ENCODE results near the gene RAD23A.

The RAD23A gene

GRCh38 chr19:12957389-12957952 lies 11.8 kb downstream of the RAD23A start (continued):
- 0 out of 2 replicates have a peak, but pooled peaks have one; percentile 8 for TF ChIP-seq ZSCAN18 (tag by site-specific recombination; IDR thresholded peaks at IDR 0.05)

- Histone ChIP-seq H3K4me1 (ENCODE audit: control insufficient read depth, insufficient read depth, low read length) (peaks cover 4% of the 10 kb centered on the region), H3K27ac (ENCODE audit: extremely low read depth, low read depth, low read length) (no peak overlapping the region), H3K4me3 (ENCODE audit: low read depth, low read length) (no peak overlapping the region), H3K36me3 (ENCODE audit: control insufficient read depth in 2 of 2, insufficient read depth in 1 of 2, low read length in 2 of 2) (peaks cover 5 to 9% of the 10 kb centered on the region in 2 experiments; a peak in 2 of 3 replicates), H3K9me3 (ENCODE audit: control insufficient read depth, insufficient read depth, low read depth, low read length) (no peaks in the 10 kb centered on the region)
- TF ChIP-seq TRIM28 (IDR thresholded peaks at IDR 0.05; ENCODE audit: borderline replicate concordance, low read length) (no peak), ZNF837 (tag by site-specific recombination; IDR thresholded peaks at IDR 0.05) (no peak), BCL6B (tag by site-specific recombination; IDR thresholded peaks at IDR 0.05) (no peak), ZNF354C (tag by site-specific recombination; IDR thresholded peaks at IDR 0.05; ENCODE audit: borderline replicate concordance, low read depth) (no peak), KLF9 (tag by site-specific recombination; IDR thresholded peaks at IDR 0.05; ENCODE audit: low read depth) (no peak), GLI2 (tag by site-specific recombination; IDR thresholded peaks at IDR 0.05; ENCODE audit: borderline replicate concordance, low read depth) (no peak), ZNF214 (tag by site-specific recombination; IDR thresholded peaks at IDR 0.05; ENCODE audit: borderline replicate concordance) (no peak), ZNF621 (tag by site-specific recombination; IDR thresholded peaks at IDR 0.05) (no peak), KLF10 (tag by site-specific recombination; IDR thresholded peaks at IDR 0.05) (no peak), YY2 (tag by site-specific recombination; IDR thresholded peaks at IDR 0.05) (no peak), WT1 (tag by site-specific recombination; IDR thresholded peaks at IDR 0.05) (no peak), ZBTB1 (tag by site-specific recombination; IDR thresholded peaks at IDR 0.05) (no peak), ZNF202 (tag by site-specific recombination; IDR thresholded peaks at IDR 0.05; ENCODE audit: borderline replicate concordance) (no peak)
- ChIA-PET POLR2A (no interaction called here), CTCF (interaction anchor here (0.7 to 1.6 kb wide), 2 partner anchors 18 to 73 kb away, joined by 3 to 6 read pairs; no protein-coding TSS in a partner anchor)
Measured at GRCh38 chr19:12959481-12959880, 13.8 kb downstream of the RAD23A start.

- Histone ChIP-seq H3K4me3 (ENCODE audit: low read depth, low read length) (peak overlapping the region; percentile 40), H3K27ac (ENCODE audit: extremely low read depth, low read depth, low read length) (peak overlapping the region; percentile 60; the same call in 1 of the 2 replicates)
- TF ChIP-seq ZNF26 (tag by site-specific recombination; IDR thresholded peaks at IDR 0.05) (no peak), PATZ1 (tag by site-specific recombination; IDR thresholded peaks at IDR 0.05) (peak; percentile 97), ZNF121 (tag by site-specific recombination; IDR thresholded peaks at IDR 0.05) (no peak), ZNF510 (tag by site-specific recombination; IDR thresholded peaks at IDR 0.05; ENCODE audit: insufficient replicate concordance) (no peak), KLF1 (tag by site-specific recombination; IDR thresholded peaks at IDR 0.05) (peak; percentile 85), ZNF513 (tag by site-specific recombination; IDR thresholded peaks at IDR 0.05) (no peak), KLF7 (tag by site-specific recombination; IDR thresholded peaks at IDR 0.05; ENCODE audit: borderline replicate concordance) (no peak; the same call in none of the 2 replicates)
Measured at GRCh38 chr19:12965017-12965811, 19.6 kb downstream of the RAD23A start.

More at GRCh38 chr19:12965017-12965811, 19.6 kb downstream of the RAD23A start:
- CTCF ChIA-PET: interaction anchor here (0.6 to 3.5 kb wide), 94 partner anchors 8 to 1597 kb away, joined by 3 to 71 read pairs (median 4); partner anchors contain the start of genes CALR, DNASE2, FARSA and GADD45GIP1
- no peaks in the 10 kb centered on the region for H3K4me1 ChIP-seq (ENCODE audit: control insufficient read depth, insufficient read depth, low read length)
- H3K36me3 ChIP-seq (ENCODE audit: control insufficient read depth in 2 of 2, insufficient read depth in 1 of 2, low read length in 2 of 2): no peaks in the 10 kb centered on the region
- no peaks in the 10 kb centered on the region for H3K9me3 ChIP-seq (ENCODE audit: control insufficient read depth, insufficient read depth, low read depth, low read length)
- POLR2A ChIA-PET: interaction anchor here (0.6 to 1.5 kb wide), 14 partner anchors 9 to 221 kb away, joined by 3 to 7 read pairs (median 4); partner anchors contain the start of genes CALR, FARSA, NACC1 and RAD23A

Measured in HEK293 (cell line).